Thymus (tissue), 14 donors: Measurements from ENCODE around the gene CRYGD. TPM values are rescaled to one million over a fixed set of nuclear protein-coding genes. Genes with fewer than 3 reads are reported as not detected.
"Not testable (repeated sequence)": the region's sequence is repeated elsewhere in the genome, so short reads cannot be mapped to it uniquely, and the experiment has no call there.

ENCODE experiments used
- DNase-seq, 9 donors: peaks; one replicate each; pipeline ENCODE4 v3.0.0-alpha.2; 2013; ENCODE audit warnings: low spot score in 9 of 9, low read depth in 6 of 9, missing footprints in 1 of 9
- H3K27ac ChIP-seq, 2 donors: one replicate each; pipeline ENCODE4 v1.5.1; 2013; ENCODE audit warnings: control low read depth in 1 of 2, low read depth in 1 of 2, low read length in 1 of 2, mild to moderate bottlenecking in 1 of 2, moderate library complexity in 1 of 2
- H3K27me3 ChIP-seq, 2 donors: one replicate each; pipeline ENCODE4 v1.5.1; 2013; ENCODE audit warnings: low read length in 1 of 2; ENCODE audit not compliant: control insufficient read depth in 2 of 2, insufficient read depth in 1 of 2
- H3K36me3 ChIP-seq, 2 donors: one replicate each; pipeline ENCODE4 v1.5.1; 2013; ENCODE audit warnings: low read length in 1 of 2, mild to moderate bottlenecking in 1 of 2, moderate library complexity in 1 of 2; ENCODE audit not compliant: control insufficient read depth in 2 of 2, insufficient read depth in 2 of 2
- H3K4me1 ChIP-seq, 2 donors: one replicate each; pipeline ENCODE4 v1.5.1; 2013; ENCODE audit warnings: low read length in 2 of 2; ENCODE audit not compliant: control insufficient read depth in 2 of 2, insufficient read depth in 2 of 2
- H3K4me3 ChIP-seq, 2 donors: one replicate each; pipeline ENCODE4 v1.5.1; 2013; ENCODE audit warnings: low read length in 2 of 2, control low read depth in 1 of 2, mild to moderate bottlenecking in 1 of 2
- H3K9me3 ChIP-seq, 2 donors: one replicate each; pipeline ENCODE4 v1.5.1; 2013; ENCODE audit warnings: low read length in 1 of 2, mild to moderate bottlenecking in 1 of 2; ENCODE audit not compliant: control insufficient read depth in 2 of 2, insufficient read depth in 1 of 2
- WGBS: extraction: QIAGEN DNeasy Blood & Tissue Kit; methylation state at CpG from one replicate; pipeline ENCODE4 v1.1.7; 2013; 5-methylcytosine and 5-hydroxymethylcytosine counted together
- long read RNA-seq, 10 donors: transcript quantifications; one replicate each; lab custom pipeline, GENCODE V29; 2026
- polyA plus RNA-seq: library from polyadenylated mRNA; stranded (reverse); fragments of 200-250 nt; gene quantifications from one replicate; pipeline ENCODE4 v1.2.3, GENCODE V29; 2013
- total RNA-seq: library from RNA; stranded (reverse); fragments of 120-200 nt; gene quantifications from one replicate; pipeline ENCODE4 v1.2.4, GENCODE V29; 2013
- donor health status: healthy.

Gene CRYGD
- total RNA-seq = not detected
- 0.27 TPM for polyA plus RNA-seq
- long read RNA-seq, donor 1 = 0 reads
- long read RNA-seq, donor 2 = 0 reads
- long read RNA-seq, donor 3 = 0 reads
- long read RNA-seq, donor 4 = 0 reads
- long read RNA-seq, donor 5 = 0 reads
- long read RNA-seq, donor 6 = 0 reads
- long read RNA-seq, donor 7 = 0 reads
- long read RNA-seq, donor 8 = 0 reads
- long read RNA-seq, donor 9 = 0 reads
- long read RNA-seq, donor 10 = 0 reads

- H3K4me3 ChIP-seq = peak within 1 kb of the TSS in 1 of 2 donors; percentile 5
- H3K4me1 ChIP-seq, DNase-seq, H3K36me3 ChIP-seq, H3K27ac ChIP-seq, H3K9me3 ChIP-seq: not testable (repeated sequence)
- peaks cover 6 to 20% of the 10 kb centered on the region in 2 donors for H3K27me3 ChIP-seq
- 9% methylated on average over 46 of the region's 46 CpGs for WGBS
Measured at GRCh38 chr2:208124013-208124715, at the start of gene CRYGD. CRYGD (minus strand) TSS chr2:208124524; CDS start chr2:208124473, 51 bp downstream.

- H3K4me1 ChIP-seq = peaks cover 0 to 4% of the 10 kb centered on the region in 2 donors
- H3K27ac ChIP-seq = peak overlapping the region in 1 of 2 donors; percentile 18
- no peak overlapping the region for H3K4me3 ChIP-seq
- whole genome bisulfite sequencing = 29% methylated on average over 4 of the region's 4 CpGs
- H3K9me3 ChIP-seq = no peaks in the 10 kb centered on the region
- H3K27me3 ChIP-seq = no peaks in the 10 kb centered on the region
- no peak for DNase-seq
- no peaks in the 10 kb centered on the region for H3K36me3 ChIP-seq
Measured at GRCh38 chr2:208172125-208172524, 47.8 kb upstream of the CRYGD start.

- Histone ChIP-seq H3K4me3 (no peak overlapping the region), H3K27me3 (no peaks in the 10 kb centered on the region), H3K27ac (no peak overlapping the region), H3K4me1 (no peaks in the 10 kb centered on the region), H3K9me3 (no peaks in the 10 kb centered on the region), H3K36me3 (no peaks in the 10 kb centered on the region)
- WGBS = 95% methylated on average over 2 of the region's 2 CpGs
- DNase-seq = no peak
Measured at GRCh38 chr2:208164951-208165755, 40.8 kb upstream of the CRYGD start.

- Histone ChIP-seq H3K9me3 (no peaks in the 10 kb centered on the region), H3K27me3 (no peaks in the 10 kb centered on the region), H3K27ac (no peak within 1 kb of the TSS), H3K36me3 (no peaks in the 10 kb centered on the region), H3K4me1 (no peaks in the 10 kb centered on the region), H3K4me3 (no peak within 1 kb of the TSS)
- 89% methylated on average over 2 of the region's 2 CpGs for WGBS
- DNase-seq = no peak
Measured at GRCh38 chr2:208163489-208163888, 39.2 kb upstream of the CRYGD start, which contains the start of gene CRYGA. CRYGA (minus strand) TSS chr2:208163589; CDS start chr2:208163556, 33 bp downstream.

- no peak overlapping the region for H3K4me3 ChIP-seq
- no peaks in the 10 kb centered on the region for H3K36me3 ChIP-seq
- no peaks in the 10 kb centered on the region for H3K9me3 ChIP-seq
- H3K27me3 ChIP-seq = no peaks in the 10 kb centered on the region
- WGBS = 93% methylated on average over 2 of the region's 2 CpGs
- DNase-seq = no peak
- H3K27ac ChIP-seq = no peak overlapping the region
- H3K4me1 ChIP-seq = no peaks in the 10 kb centered on the region
Measured at GRCh38 chr2:208156439-208156838, 32.1 kb upstream of the CRYGD start.

- DNase-seq = no peak
- Histone ChIP-seq H3K27ac (no peak overlapping the region), H3K27me3 (no peaks in the 10 kb centered on the region), H3K36me3 (no peaks in the 10 kb centered on the region), H3K4me3 (no peak overlapping the region), H3K4me1 (no peaks in the 10 kb centered on the region), H3K9me3 (no peaks in the 10 kb centered on the region)
Measured at GRCh38 chr2:208153156-208153555, 28.8 kb upstream of the CRYGD start.

- no peak overlapping the region for H3K4me3 ChIP-seq
- no peaks in the 10 kb centered on the region for H3K9me3 ChIP-seq
- H3K27me3 ChIP-seq = no peaks in the 10 kb centered on the region
- H3K36me3 ChIP-seq = no peaks in the 10 kb centered on the region
- WGBS = 98% methylated on average over 1 of the region's 1 CpG
- no peaks in the 10 kb centered on the region for H3K4me1 ChIP-seq
- DNase-seq = no peak
- H3K27ac ChIP-seq = no peak overlapping the region
Measured at GRCh38 chr2:208150956-208151355, 26.6 kb upstream of the CRYGD start.

GRCh38 chr2:208150094-208150493, 25.8 kb upstream of the CRYGD start:
- no peak overlapping the region for H3K27ac ChIP-seq
- DNase-seq = no peak
- H3K4me3 ChIP-seq = no peak overlapping the region
- H3K4me1 ChIP-seq = no peaks in the 10 kb centered on the region
- no peaks in the 10 kb centered on the region for H3K9me3 ChIP-seq
- no peaks in the 10 kb centered on the region for H3K27me3 ChIP-seq
- H3K36me3 ChIP-seq = no peaks in the 10 kb centered on the region

- DNase-seq = no peak
- no peaks in the 10 kb centered on the region for H3K4me1 ChIP-seq
- no peaks in the 10 kb centered on the region for H3K9me3 ChIP-seq
- H3K4me3 ChIP-seq = no peak overlapping the region
- no peak overlapping the region for H3K27ac ChIP-seq
- no peaks in the 10 kb centered on the region for H3K27me3 ChIP-seq
- no peaks in the 10 kb centered on the region for H3K36me3 ChIP-seq
- 93% methylated on average over 2 of the region's 2 CpGs for WGBS
Measured at GRCh38 chr2:208148803-208149202, 24.5 kb upstream of the CRYGD start.
